ENCODE measurements around the gene BIRC2. TPM values are rescaled to one million over a fixed set of nuclear protein-coding genes. Genes with fewer than 3 reads are reported as not detected.
A peak's percentile ranks its signal among the peaks of the same experiment; 100 is the strongest.
"Not testable (repeated sequence)": the region's sequence is repeated elsewhere in the genome, so short reads cannot be mapped to it uniquely, and the experiment has no call there.

BIRC2 gene
- 63.5 and 108 TPM in 2 replicates for total RNA-seq

DNA sequence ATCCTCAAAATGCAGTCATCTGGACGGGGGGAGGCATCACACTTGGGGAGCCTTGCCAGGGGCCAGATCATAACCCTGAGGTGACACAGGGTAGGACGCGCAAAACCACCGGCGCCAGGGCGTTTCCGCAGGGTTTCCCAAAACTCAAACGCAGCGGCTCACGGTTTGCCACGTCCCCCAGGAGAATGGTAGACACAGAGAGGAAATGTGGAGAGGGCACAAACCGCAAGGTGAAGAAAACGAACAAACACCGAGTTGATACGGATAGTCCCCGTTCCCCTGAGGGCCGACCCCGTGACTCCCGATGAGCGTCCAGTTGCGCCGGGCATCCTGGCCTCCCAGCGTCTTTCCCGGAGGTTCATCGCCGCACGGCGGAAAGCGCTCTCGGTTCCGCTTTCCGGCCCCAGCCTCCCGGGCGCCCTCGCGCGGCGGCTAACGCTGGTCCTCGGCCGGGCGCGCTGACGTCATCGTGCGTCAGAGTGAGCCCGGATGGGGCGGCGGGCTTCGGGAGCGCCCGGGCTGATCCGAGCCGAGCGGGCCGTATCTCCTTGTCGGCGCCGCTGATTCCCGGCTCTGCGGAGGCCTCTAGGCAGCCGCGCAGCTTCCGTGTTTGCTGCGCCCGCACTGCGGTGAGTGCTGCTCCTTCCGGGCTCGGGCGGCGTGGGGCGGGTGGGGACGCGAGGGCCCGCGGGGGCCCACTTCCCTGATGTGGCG lies at the start of gene BIRC2:
BIRC2 (plus strand) TSS at position 467 of the 714 bp plus-strand sequence. CDS start 2,641 bp downstream, outside the sequence.
- peak within 1 kb of the TSS; percentile 66 for H3K4me3 ChIP-seq (ENCODE audit: low read depth, low read length)
- DNase-seq (ENCODE audit: low read depth) = peak; percentile 93
- TF ChIP-seq, protein P1, sequence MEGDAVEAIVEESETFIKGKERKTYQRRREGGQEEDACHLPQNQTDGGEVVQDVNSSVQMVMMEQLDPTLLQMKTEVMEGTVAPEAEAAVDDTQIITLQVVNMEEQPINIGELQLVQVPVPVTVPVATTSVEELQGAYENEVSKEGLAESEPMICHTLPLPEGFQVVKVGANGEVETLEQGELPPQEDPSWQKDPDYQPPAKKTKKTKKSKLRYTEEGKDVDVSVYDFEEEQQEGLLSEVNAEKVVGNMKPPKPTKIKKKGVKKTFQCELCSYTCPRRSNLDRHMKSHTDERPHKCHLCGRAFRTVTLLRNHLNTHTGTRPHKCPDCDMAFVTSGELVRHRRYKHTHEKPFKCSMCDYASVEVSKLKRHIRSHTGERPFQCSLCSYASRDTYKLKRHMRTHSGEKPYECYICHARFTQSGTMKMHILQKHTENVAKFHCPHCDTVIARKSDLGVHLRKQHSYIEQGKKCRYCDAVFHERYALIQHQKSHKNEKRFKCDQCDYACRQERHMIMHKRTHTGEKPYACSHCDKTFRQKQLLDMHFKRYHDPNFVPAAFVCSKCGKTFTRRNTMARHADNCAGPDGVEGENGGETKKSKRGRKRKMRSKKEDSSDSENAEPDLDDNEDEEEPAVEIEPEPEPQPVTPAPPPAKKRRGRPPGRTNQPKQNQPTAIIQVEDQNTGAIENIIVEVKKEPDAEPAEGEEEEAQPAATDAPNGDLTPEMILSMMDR (IDR thresholded peaks at IDR 0.05; ENCODE audit: insufficient read depth, low read depth, low read length) = peak; percentile 69

GRCh38 chr11:102300837-102301236 lies 46.2 kb upstream of the BIRC2 start:
- not testable (repeated sequence) for DNase-seq (ENCODE audit: low read depth); H3K4me3 ChIP-seq (ENCODE audit: low read depth, low read length)

DNA sequence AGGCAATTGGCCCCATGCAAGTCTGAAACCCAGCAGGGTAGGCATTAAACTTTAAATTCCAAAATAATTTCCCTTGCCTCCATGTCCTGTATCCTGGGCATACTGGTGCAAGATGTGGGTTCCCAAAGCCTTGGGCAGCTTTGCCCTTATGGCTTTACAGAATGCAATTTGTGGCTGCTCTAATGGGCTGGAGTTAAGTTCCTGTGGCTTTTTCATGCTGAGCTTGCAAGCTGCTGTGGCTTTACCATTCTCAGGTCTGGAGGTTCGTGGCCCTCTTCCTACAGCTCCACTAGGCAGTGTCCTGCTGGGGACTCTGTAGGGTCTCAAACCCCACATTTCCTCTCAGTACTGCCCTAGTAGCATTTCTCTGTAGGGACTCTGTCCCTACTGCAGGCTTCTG lies 44.8 kb upstream of the BIRC2 start:
- no peak overlapping the region for H3K4me3 ChIP-seq (ENCODE audit: low read depth, low read length)
- TF ChIP-seq, protein P1 (IDR thresholded peaks at IDR 0.05; ENCODE audit: insufficient read depth, low read depth, low read length) = no peak
- no peak for DNase-seq (ENCODE audit: low read depth)

- TF ChIP-seq, protein P1 (IDR thresholded peaks at IDR 0.05; ENCODE audit: insufficient read depth, low read depth, low read length) = no peak
- no peak overlapping the region for H3K4me3 ChIP-seq (ENCODE audit: low read depth, low read length)
- no peak for DNase-seq (ENCODE audit: low read depth)
Observed at GRCh38 chr11:102304686-102305085, 42.3 kb upstream of the BIRC2 start.

DNA sequence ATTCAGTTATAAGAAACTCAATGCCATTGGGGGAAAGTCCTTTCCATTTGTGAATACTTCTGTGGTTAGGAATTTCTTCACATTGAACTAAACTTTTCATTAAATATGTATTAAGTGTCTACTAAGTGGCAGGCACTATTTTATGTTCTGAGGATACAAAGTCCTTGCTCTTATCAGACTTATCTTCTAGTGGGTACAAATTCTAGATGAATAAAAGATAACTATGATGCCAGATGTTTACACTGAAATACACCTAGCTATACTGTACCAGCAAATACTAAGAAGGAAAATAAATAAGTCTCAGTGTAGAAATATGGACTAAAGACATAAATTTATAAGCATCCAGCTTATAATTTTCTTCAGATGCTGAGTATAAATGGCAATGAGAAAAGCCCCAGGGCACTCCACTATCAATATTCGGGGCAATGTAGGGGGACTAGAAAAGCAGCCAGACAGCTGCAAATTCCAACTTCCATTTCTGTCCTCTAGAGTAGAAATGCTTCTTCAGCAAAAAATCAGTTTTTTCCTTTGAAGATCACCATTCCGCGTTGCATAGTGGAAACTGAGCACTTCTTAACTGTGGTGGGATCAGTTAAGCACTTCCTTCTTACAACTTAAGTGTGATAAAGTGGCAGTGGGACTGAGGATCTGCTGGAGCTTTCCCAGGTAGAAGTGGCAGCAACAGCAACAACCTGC lies 41.5 kb upstream of the BIRC2 start:
- DNase-seq (ENCODE audit: low read depth) = no peak
- TF ChIP-seq, protein P1 (IDR thresholded peaks at IDR 0.05; ENCODE audit: insufficient read depth, low read depth, low read length) = no peak
- no peak overlapping the region for H3K4me3 ChIP-seq (ENCODE audit: low read depth, low read length)

DNA sequence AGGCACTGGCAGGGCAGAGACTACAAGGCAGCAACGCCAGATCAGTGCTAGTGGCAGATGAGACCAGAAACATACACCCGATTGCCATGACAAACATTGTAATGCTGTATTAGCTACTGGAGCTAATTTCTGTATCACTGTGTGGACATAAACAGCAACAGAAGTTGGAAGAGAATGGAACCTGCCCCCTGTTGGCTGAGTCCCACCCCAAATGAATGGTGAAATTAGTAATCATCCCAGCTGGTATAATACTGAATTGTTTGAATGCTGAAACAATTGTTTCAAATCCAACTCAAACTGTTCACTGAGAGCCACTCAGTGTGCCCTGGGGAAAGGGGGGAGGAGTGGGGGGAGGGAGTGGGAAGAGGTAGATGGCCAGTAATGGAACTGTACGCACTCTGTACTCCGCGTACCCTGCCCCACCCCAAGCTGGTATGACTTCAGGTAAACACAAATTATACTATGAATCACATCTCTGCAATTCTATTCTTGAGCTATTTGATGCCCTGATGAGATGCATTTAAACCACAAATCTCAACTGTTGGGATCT lies 40.9 kb upstream of the BIRC2 start:
- H3K4me3 ChIP-seq (ENCODE audit: low read depth, low read length) = no peak overlapping the region
- no peak for DNase-seq (ENCODE audit: low read depth)
- TF ChIP-seq, protein P1 (IDR thresholded peaks at IDR 0.05; ENCODE audit: insufficient read depth, low read depth, low read length) = no peak

Measured in fibroblast of villous mesenchyme (primary cell).